Tibial artery (tissue), 4 donors: Measurements from ENCODE around the gene SLAMF8.

Source experiments
- DNase-seq, 2 donors: peaks; one replicate each; pipeline ENCODE4 v3.0.0-alpha.2; 2019
- H3K27ac ChIP-seq, 2 donors: fragments of 200-600 bp; sonication (generic) in 1 of 2; 1 replicate in 1 of 2; 2 replicates in 1 of 2; pipeline ENCODE4 v1.5.1; 2018 to 2019; ENCODE audit warnings: mild to moderate bottlenecking in 1 of 2
- H3K27me3 ChIP-seq, 2 donors: fragments of 200-600 bp; sonication (generic) in 1 of 2; one replicate each; pipeline versions ENCODE4 v1.5.1 to v1.6.0; 2016 to 2019
- H3K36me3 ChIP-seq, 3 donors: fragments of 200-600 bp; sonication (generic) in 2 of 3; one replicate each; pipeline ENCODE4 v1.5.1; 2016 to 2019; ENCODE audit warnings: mild to moderate bottlenecking in 2 of 3
- H3K4me1 ChIP-seq, 4 donors: fragments of 200-600 bp; sonication (generic) in 2 of 4; 1 replicate in 3 of 4; 2 replicates in 1 of 4; pipeline ENCODE4 v1.5.1; 2016 to 2019
- H3K4me3 ChIP-seq, 2 donors: fragments of 200-600 bp; sonication (generic) in 1 of 2; 1 replicate in 1 of 2; 2 replicates in 1 of 2; pipeline ENCODE4 v1.5.1; 2018 to 2019; ENCODE audit warnings: mild to moderate bottlenecking in 2 of 2
- H3K9me3 ChIP-seq, 3 donors: fragments of 200-600 bp; sonication (generic) in 1 of 3; one replicate each; pipeline ENCODE4 v1.5.1; 2016 to 2019
- CTCF ChIP-seq, 2 experiments: fragments of 200-600 bp in 1 of 2; fragments of 450-650 bp in 1 of 2; IDR thresholded peaks; one replicate each; pipeline ENCODE4 v1.5.1; 2017 to 2019; ENCODE audit warnings: antibody characterized with exemption in 2 of 2, mild to moderate bottlenecking in 1 of 2, moderate library complexity in 1 of 2
- intact Hi-C: fragments of 100-400 bp; cut with DNase I; formaldehyde crosslinking; loops from one replicate; pipeline ENCODE4 v1.15.0; 2023; ENCODE audit warnings: low total_unique reads

Gene SLAMF8

GRCh38 chr1:159832309-159832708 lies 5.6 kb downstream of the SLAMF8 start:
- no peaks in the 10 kb centered on the region for H3K4me1 ChIP-seq
- intact Hi-C loops = no loop called here

GRCh38 chr1:159835356-159835755 lies 8.7 kb downstream of the SLAMF8 start:
- DNase-seq = no peak
- Histone ChIP-seq H3K4me1 (no peaks in the 10 kb centered on the region), H3K36me3 (peaks cover 0 to 47% (median 10%) of the 10 kb centered on the region in 3 donors), H3K27ac (no peak overlapping the region), H3K27me3 (no peaks in the 10 kb centered on the region), H3K4me3 (no peak overlapping the region), H3K9me3 (no peaks in the 10 kb centered on the region)
- no peak for TF ChIP-seq CTCF (IDR thresholded peaks at IDR 0.05)
- intact Hi-C loops = no loop called here

More at GRCh38 chr1:159832309-159832708, 5.6 kb downstream of the SLAMF8 start:
- TF ChIP-seq CTCF (IDR thresholded peaks at IDR 0.05) = no peak
- Histone ChIP-seq H3K27ac (no peak overlapping the region), H3K27me3 (no peaks in the 10 kb centered on the region), H3K4me3 (no peak overlapping the region), H3K36me3 (peaks cover 0 to 25% (median 5%) of the 10 kb centered on the region in 3 donors), H3K9me3 (no peaks in the 10 kb centered on the region)
- no peak for DNase-seq

DNA sequence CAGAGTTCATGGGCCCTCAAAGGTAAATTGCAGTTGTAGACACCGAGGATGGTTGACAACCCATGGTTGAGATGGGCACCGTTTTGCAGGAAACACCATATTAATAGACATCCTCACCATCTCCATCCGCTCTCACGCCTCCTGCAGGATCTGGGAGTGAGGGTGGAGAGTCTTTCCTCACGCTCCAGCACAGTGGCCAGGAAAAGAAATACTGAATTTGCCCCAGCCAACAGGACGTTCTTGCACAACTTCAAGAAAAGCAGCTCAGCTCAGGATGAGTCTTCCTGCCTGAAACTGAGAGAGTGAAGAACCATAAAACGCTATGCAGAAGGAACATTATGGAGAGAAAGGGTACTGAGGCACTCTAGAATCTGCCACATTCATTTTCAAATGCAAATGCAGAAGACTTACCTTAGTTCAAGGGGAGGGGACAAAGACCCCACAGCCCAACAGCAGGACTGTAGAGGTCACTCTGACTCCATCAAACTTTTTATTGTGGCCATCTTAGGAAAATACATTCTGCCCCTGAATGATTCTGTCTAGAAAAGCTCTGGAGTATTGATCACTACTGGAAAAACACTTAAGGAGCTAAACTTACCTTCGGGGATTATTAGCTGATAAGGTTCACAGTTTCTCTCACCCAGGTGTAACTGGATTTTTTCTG lies 9.3 kb downstream of the SLAMF8 start:
- H3K27me3 ChIP-seq = no peaks in the 10 kb centered on the region
- H3K4me3 ChIP-seq = no peak overlapping the region
- peaks cover 0 to 53% (median 14%) of the 10 kb centered on the region in 3 donors for H3K36me3 ChIP-seq
- no peaks in the 10 kb centered on the region for H3K9me3 ChIP-seq
- intact Hi-C loops = no loop called here
- no peak overlapping the region for H3K27ac ChIP-seq
- no peaks in the 10 kb centered on the region for H3K4me1 ChIP-seq
- TF ChIP-seq CTCF (IDR thresholded peaks at IDR 0.05) = no peak
- DNase-seq = no peak

DNA sequence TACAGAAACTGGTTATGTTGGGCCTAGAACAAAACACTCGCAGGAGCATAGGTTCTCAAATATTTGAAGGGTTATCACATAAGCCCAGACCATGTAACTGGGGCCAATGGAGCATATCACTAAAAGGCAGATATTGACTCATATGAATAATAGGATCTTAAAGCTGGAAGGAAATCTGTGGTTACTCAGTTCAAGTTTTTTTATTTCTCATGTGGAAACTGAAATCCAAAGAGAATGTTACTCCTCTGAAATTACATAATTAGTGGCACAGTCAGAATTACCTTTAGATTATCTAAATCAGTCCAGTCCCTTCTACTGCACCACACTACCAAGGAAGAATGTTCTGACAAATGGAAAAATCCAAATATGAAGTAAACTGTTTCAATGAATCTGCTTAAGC lies 12.0 kb downstream of the SLAMF8 start:
- no peak for DNase-seq
- Histone ChIP-seq H3K9me3 (no peaks in the 10 kb centered on the region), H3K4me3 (no peak overlapping the region), H3K4me1 (no peaks in the 10 kb centered on the region), H3K36me3 (peaks cover 0 to 55% (median 15%) of the 10 kb centered on the region in 3 donors), H3K27ac (no peak overlapping the region), H3K27me3 (no peaks in the 10 kb centered on the region)
- TF ChIP-seq CTCF (IDR thresholded peaks at IDR 0.05) = no peak
- intact Hi-C loops = no loop called here

GRCh38 chr1:159839116-159839849 lies 12.6 kb downstream of the SLAMF8 start:
- intact Hi-C loops = no loop called here

More at GRCh38 chr1:159839116-159839849, 12.6 kb downstream of the SLAMF8 start:
- Histone ChIP-seq H3K27me3 (no peaks in the 10 kb centered on the region), H3K4me3 (no peak overlapping the region), H3K36me3 (peaks cover 0 to 49% (median 15%) of the 10 kb centered on the region in 3 donors), H3K27ac (no peak overlapping the region), H3K9me3 (no peaks in the 10 kb centered on the region), H3K4me1 (no peaks in the 10 kb centered on the region)
- no peak for TF ChIP-seq CTCF (IDR thresholded peaks at IDR 0.05)
- no peak for DNase-seq
